Suppressor macrophage treated with lipopolysaccharide for 1 hour (primary cell): ENCODE data around the gene LMAN2L.

Source experiments
- DNase-seq, 3 donors: peaks; one replicate each; pipeline ENCODE4 v3.0.0-alpha.2; 2020 to 2022

LMAN2L gene

GRCh38 chr2:96703021-96703751, 36.7 kb downstream of the LMAN2L start:
- no peak for DNase-seq

GRCh38 chr2:96702098-96702785, 37.6 kb downstream of the LMAN2L start:
- no peak for DNase-seq

GRCh38 chr2:96701636-96702035, 38.2 kb downstream of the LMAN2L start:
- no peak for DNase-seq

- DNase-seq: no peak
These were observed 39.8 kb downstream of the LMAN2L start for GRCh38 chr2:96700086-96700485.

- DNase-seq: no peak
These were observed 40.2 kb downstream of the LMAN2L start for GRCh38 chr2:96699621-96700020.

GRCh38 chr2:96699021-96699420, 40.8 kb downstream of the LMAN2L start:
- DNase-seq: no peak

- no peak for DNase-seq
These were observed 41.5 kb downstream of the LMAN2L start for GRCh38 chr2:96698221-96698861.

GRCh38 chr2:96697476-96697875, 42.4 kb downstream of the LMAN2L start:
- DNase-seq: no peak

- DNase-seq: no peak
These were observed 44.3 kb downstream of the LMAN2L start for GRCh38 chr2:96695602-96696001.

- no peak for DNase-seq
These were observed 44.9 kb downstream of the LMAN2L start for GRCh38 chr2:96694816-96695455.

GRCh38 chr2:96694279-96694678, 45.6 kb downstream of the LMAN2L start:
- no peak for DNase-seq

- DNase-seq: no peak
These were observed 46.3 kb downstream of the LMAN2L start for GRCh38 chr2:96693286-96694200.

- no peak for DNase-seq
These were observed 47.5 kb downstream of the LMAN2L start for GRCh38 chr2:96692094-96692971.

- no peak for DNase-seq
These were observed 48.7 kb downstream of the LMAN2L start for GRCh38 chr2:96691022-96691612.

- DNase-seq: no peak
These were observed 49.4 kb downstream of the LMAN2L start for GRCh38 chr2:96690306-96691021.

GRCh38 chr2:96689431-96689991, 50.4 kb downstream of the LMAN2L start:
- DNase-seq: no peak

- DNase-seq: no peak
These were observed 51.0 kb downstream of the LMAN2L start for GRCh38 chr2:96688649-96689430.

GRCh38 chr2:96687711-96688640, 51.9 kb downstream of the LMAN2L start:
- no peak for DNase-seq
